K562 (cell line): ENCODE data around the gene ZNF799. TPM values are rescaled to one million over a fixed set of nuclear protein-coding genes. Genes with fewer than 3 reads are reported as not detected.

ENCODE experiments used
- CBX1 ChIP-seq: sonication (generic); IDR thresholded peaks from 2 replicates; pipeline ENCODE4 v1.6.1; 2016; ENCODE audit warnings: antibody characterized with exemption, low read depth, mild to moderate bottlenecking
- EP400 ChIP-seq: fragments of 450-650 bp; IDR thresholded peaks from 2 replicates; pipeline ENCODE4 v1.6.1; 2017; ENCODE audit warnings: antibody characterized with exemption, mild to moderate bottlenecking, moderate library complexity
- ETS1 ChIP-seq: conservative IDR thresholded peaks from 2 replicates; pipeline ENCODE4 v1.6.1; 2011; ENCODE audit warnings: low read depth, mild to moderate bottlenecking, low read length; ENCODE audit not compliant: control insufficient read depth
- FOXM1 ChIP-seq, 2 experiments: fragments of 450-650 bp in 1 of 2; sonication (generic) in 1 of 2; formaldehyde crosslinking in 1 of 2; IDR thresholded peaks; 2 replicates each; pipeline versions ENCODE4 v1.6.1 to v1.9.0; 2017 to 2022; ENCODE audit warnings: low read depth in 2 of 2, mild to moderate bottlenecking in 2 of 2, missing genetic modification reagents in 1 of 2, moderate library complexity in 1 of 2
- PHF8 ChIP-seq: fragments of 200-600 bp; sonication (generic); IDR thresholded peaks from 2 replicates; pipeline ENCODE4 v1.6.1; 2012; ENCODE audit warnings: mixed run types, mild to moderate bottlenecking, inconsistent platforms, low read length, moderate library complexity, borderline replicate concordance
- POLR2AphosphoS5 ChIP-seq: IDR thresholded peaks from 2 replicates; pipeline ENCODE4 v1.6.1; 2011; ENCODE audit warnings: mild to moderate bottlenecking, low read depth, low read length, moderate library complexity; ENCODE audit not compliant: control insufficient read depth, insufficient read depth
- PRDM10 ChIP-seq: fragments of 450-650 bp; IDR thresholded peaks from 2 replicates; pipeline ENCODE4 v1.6.1; 2018; ENCODE audit not compliant: partially characterized antibody
- TAF7 ChIP-seq: fragments of 450-650 bp; IDR thresholded peaks from 2 replicates; pipeline ENCODE4 v1.6.1; 2016; ENCODE audit warnings: missing genetic modification characterization, missing compliant biosample characterization
- THAP12 ChIP-seq: fragments of 250-450 bp; sonication (Bioruptor Pico); IDR thresholded peaks from 2 replicates; pipeline ENCODE4 v1.9.0; 2021; ENCODE audit warnings: mild to moderate bottlenecking, inconsistent platforms
- ZNF740 ChIP-seq, 3 experiments: fragments of 200-800 bp in 1 of 3; sonication (Bioruptor generic) in 1 of 3; sonication (generic) in 1 of 3; formaldehyde crosslinking in 1 of 3; IDR thresholded peaks; 2 replicates each; pipeline versions ENCODE4 v1.6.1 to v1.8.0; 2016 to 2022; ENCODE audit warnings: mild to moderate bottlenecking in 2 of 3, missing compliant biosample characterization in 2 of 3, missing genetic modification characterization in 2 of 3, missing genetic modification reagents in 1 of 3
- ZNF79 ChIP-seq: fragments of 250-450 bp; sonication (Bioruptor Pico); IDR thresholded peaks from 2 replicates; pipeline ENCODE4 v1.4.0; 2020; ENCODE audit warnings: low read depth, mild to moderate bottlenecking, moderate library complexity
- polyA plus RNA-seq, 8 experiments: library from polyadenylated mRNA; depleted of rRNA in 4 of 8; stranded (reverse) in 5 of 8; unstranded in 3 of 8; fragments of >200 nt; fragmentation: Nextera tagmentation in 2 of 8; fragmentation: Illumina TruSeq in 1 of 8; extraction: Ambion mirVana in 2 of 8; extraction: Trizol in 1 of 8; gene quantifications; 2 replicates each; pipeline versions ENCODE4 v1.2.1 to v1.2.3, GENCODE V29; 2011 to 2014; ENCODE audit warnings: inconsistent platforms in 1 of 8, missing spikeins in 1 of 8
- total RNA-seq, 7 experiments: library from RNA; depleted of rRNA in 6 of 7; stranded (reverse); fragments of >200 nt in 6 of 7; fragmentation: Illumina TruSeq in 2 of 7; extraction: Trizol in 2 of 7; gene quantifications; 2 replicates each; pipeline versions ENCODE4 v1.2.1 to v1.2.3, GENCODE V29; 2011 to 2021; ENCODE audit warnings: low replicate concordance in 1 of 7

ZNF799 gene
- total and polyA plus RNA-seq, 9 of the 15 experiments (the other 6 are each of a cell fraction or from before 2014, with no cell fraction given), result 0.63 to 5.5 (median 2.9) TPM

- TF ChIP-seq FOXM1 (IDR thresholded peaks at IDR 0.05; ENCODE audit: low read depth) (no peak), FOXM1 (CRISPR knock-in tag; IDR thresholded peaks at IDR 0.05; ENCODE audit: low read depth) (0 out of 2 replicates have a peak, but pooled peaks have one; percentile 36), POLR2AphosphoS5 (peak; percentile 82), ZNF79 (CRISPR knock-in tag) (no peak), EP400 (peak; percentile 88), ZNF740 (CRISPR knock-in tag; IDR thresholded peaks at IDR 0.05) (peak; percentile 93), ZNF740 (tag; IDR thresholded peaks at IDR 0.05) (peak in 1 of 2 experiments; percentile 68; a peak in 2 of 4 replicates), THAP12 (CRISPR knock-in tag) (peak; percentile 73; the same call in 1 of the 2 replicates), CBX1 (peak; percentile 23; the same call in 1 of the 2 replicates), PRDM10 (peak; percentile 89), TAF7 (tag) (peak; percentile 54; the same call in 1 of the 2 replicates), ETS1 (0 out of 2 replicates have a peak, but pooled peaks have one; percentile 11), PHF8 (peak; percentile 91)
These were observed 35.6 kb downstream of the ZNF799 start, which contains the start of gene ZNF442 (continued) for GRCh38 chr19:12365236-12366162.
